Calu3 (cell line): ENCODE results near the gene ATG7. TPM values are rescaled to one million over a fixed set of nuclear protein-coding genes. Genes with fewer than 3 reads are reported as not detected.

Experiments used
- BruUV-seq: library from RNA; stranded (reverse); fragments of 400-500 nt; replicated peaks from 2 replicates; lab custom pipeline; 2021; lab: Mats Ljungman, UMichigan
- CTCF ChIA-PET: fragments of 300-600 bp; sonication (Branson Sonifier 250); formaldehyde crosslinking; loops from one replicate; lab custom pipeline; 2022; ENCODE audit warnings: antibody characterized with exemption; lab: Charles Lee
- DNase-seq: peaks from one replicate; pipeline ENCODE4 v3.0.0; 2022
- H3K27ac Mint-ChIP-seq: one replicate; pipeline ENCODE4 v1.8.0; 2022; ENCODE audit warnings: mixed read lengths; ENCODE audit not compliant: unreplicated experiment
- H3K27me3 Mint-ChIP-seq: one replicate; pipeline ENCODE4 v1.8.0; 2022; ENCODE audit warnings: mixed read lengths; ENCODE audit not compliant: unreplicated experiment
- H3K36me3 Mint-ChIP-seq: one replicate; pipeline ENCODE4 v1.8.0; 2022; ENCODE audit warnings: mild to moderate bottlenecking, moderate library complexity, mixed read lengths; ENCODE audit not compliant: insufficient read depth, unreplicated experiment
- H3K4me1 Mint-ChIP-seq: one replicate; pipeline ENCODE4 v1.8.0; 2022; ENCODE audit warnings: mild to moderate bottlenecking, low read depth, mixed read lengths; ENCODE audit not compliant: unreplicated experiment
- H3K4me3 Mint-ChIP-seq: one replicate; pipeline ENCODE4 v1.8.0; 2022; ENCODE audit warnings: mild to moderate bottlenecking, low read depth, moderate library complexity, mixed read lengths; ENCODE audit not compliant: unreplicated experiment
- H3K9me3 Mint-ChIP-seq: one replicate; pipeline ENCODE4 v1.8.0; 2022; ENCODE audit warnings: low read depth, mixed read lengths; ENCODE audit not compliant: unreplicated experiment
- intact Hi-C: fragments of 100-400 bp; cut with micrococcal nuclease; formaldehyde crosslinking; loops from one replicate; pipeline ENCODE4 v1.10.0; 2022; ENCODE audit not compliant: unreplicated experiment
- total RNA-seq: library from RNA; stranded (reverse); gene quantifications from 2 replicates; pipeline ENCODE4 v1.2.3, GENCODE V29; 2022
- TF ChIP-seq, protein P1 (sequence below): fragments of 200-600 bp; IDR thresholded peaks from one replicate; pipeline ENCODE4 v1.8.0; 2022; ENCODE audit warnings: antibody characterized with exemption; ENCODE audit not compliant: unreplicated experiment

Gene ATG7
- total RNA-seq, 1 experiment from 2014 or later, result 37.3 TPM

GRCh38 chr3:11606090-11606784 lies 334.0 kb downstream of the ATG7 start:
- TF ChIP-seq, protein P1, sequence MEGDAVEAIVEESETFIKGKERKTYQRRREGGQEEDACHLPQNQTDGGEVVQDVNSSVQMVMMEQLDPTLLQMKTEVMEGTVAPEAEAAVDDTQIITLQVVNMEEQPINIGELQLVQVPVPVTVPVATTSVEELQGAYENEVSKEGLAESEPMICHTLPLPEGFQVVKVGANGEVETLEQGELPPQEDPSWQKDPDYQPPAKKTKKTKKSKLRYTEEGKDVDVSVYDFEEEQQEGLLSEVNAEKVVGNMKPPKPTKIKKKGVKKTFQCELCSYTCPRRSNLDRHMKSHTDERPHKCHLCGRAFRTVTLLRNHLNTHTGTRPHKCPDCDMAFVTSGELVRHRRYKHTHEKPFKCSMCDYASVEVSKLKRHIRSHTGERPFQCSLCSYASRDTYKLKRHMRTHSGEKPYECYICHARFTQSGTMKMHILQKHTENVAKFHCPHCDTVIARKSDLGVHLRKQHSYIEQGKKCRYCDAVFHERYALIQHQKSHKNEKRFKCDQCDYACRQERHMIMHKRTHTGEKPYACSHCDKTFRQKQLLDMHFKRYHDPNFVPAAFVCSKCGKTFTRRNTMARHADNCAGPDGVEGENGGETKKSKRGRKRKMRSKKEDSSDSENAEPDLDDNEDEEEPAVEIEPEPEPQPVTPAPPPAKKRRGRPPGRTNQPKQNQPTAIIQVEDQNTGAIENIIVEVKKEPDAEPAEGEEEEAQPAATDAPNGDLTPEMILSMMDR, result no peak
- no peaks in the 10 kb centered on the region for H3K9me3 Mint-ChIP-seq
- H3K4me3 Mint-ChIP-seq, result no peak overlapping the region
- CTCF ChIA-PET, result no interaction called here
- no peak overlapping the region for H3K27ac Mint-ChIP-seq
- BruUV-seq, result no TSS peak
- DNase-seq, result no peak
- H3K36me3 Mint-ChIP-seq, result no peaks in the 10 kb centered on the region
- intact Hi-C loops, result no loop called here
- H3K4me1 Mint-ChIP-seq, result no peaks in the 10 kb centered on the region
- no peaks in the 10 kb centered on the region for H3K27me3 Mint-ChIP-seq

DNA sequence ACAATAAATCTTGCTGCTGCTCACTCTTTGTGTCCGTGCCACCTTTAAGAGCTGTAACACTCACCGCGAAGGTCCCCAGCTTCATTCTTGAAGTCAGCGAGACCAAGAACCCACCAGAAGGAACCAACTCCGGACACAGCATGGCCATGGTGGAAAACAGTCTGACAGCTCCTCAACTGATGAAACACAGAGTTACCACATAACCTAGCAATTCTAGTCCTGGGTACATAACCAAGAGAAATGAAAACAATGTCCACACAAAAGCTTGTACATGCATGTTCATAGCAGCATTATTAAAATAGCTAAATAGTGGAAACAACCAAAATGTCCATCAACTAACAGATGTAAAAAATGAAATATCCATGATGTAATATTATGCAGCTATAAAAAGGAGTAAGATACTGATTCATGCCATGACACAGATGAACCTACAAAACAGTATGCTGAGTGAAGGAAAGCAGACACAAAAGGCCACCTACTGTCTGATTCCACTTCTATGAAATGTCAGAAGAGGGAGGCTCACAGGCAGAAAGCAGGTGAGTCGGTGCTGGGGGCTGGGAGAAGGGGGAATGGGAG lies 334.8 kb downstream of the ATG7 start:
- BruUV-seq, result no TSS peak
- TF ChIP-seq, protein P1, result no peak
- intact Hi-C loops, result no loop called here
- Mint-ChIP-seq H3K4me1 (no peaks in the 10 kb centered on the region), H3K4me3 (no peak overlapping the region), H3K9me3 (no peaks in the 10 kb centered on the region), H3K36me3 (no peaks in the 10 kb centered on the region), H3K27me3 (no peaks in the 10 kb centered on the region), H3K27ac (no peak overlapping the region)
- CTCF ChIA-PET, result no interaction called here
- no peak for DNase-seq

Other genes starting within 250 kb of the ATG7 start
- 9.1 and 9.6 TPM in 2 replicates for gene HRH1, start 117.9 kb upstream of the ATG7 start, total RNA-seq